LHCN-M2 (cell line): ENCODE measurements around the gene ARMC2. TPM values are rescaled to one million over a fixed set of nuclear protein-coding genes. Genes with fewer than 3 reads are reported as not detected.
"Not testable (repeated sequence)": the region's sequence is repeated elsewhere in the genome, so short reads cannot be mapped to it uniquely, and the experiment has no call there.

Source experiments
- DNase-seq: peaks from one replicate; pipeline ENCODE4 v3.0.0-alpha.2; 2012; ENCODE audit warnings: low read depth
- polyA plus RNA-seq: library from polyadenylated mRNA; unstranded; fragments of >200 nt; gene quantifications from one replicate; pipeline ENCODE4 v1.2.1, GENCODE V29; 2012; ENCODE audit warnings: missing spikeins
- total RNA-seq: library from RNA; depleted of rRNA; stranded (reverse); fragments of >200 nt; gene quantifications from 2 replicates; pipeline ENCODE4 v1.2.3, GENCODE V29; 2014; rRNA removed

ARMC2 gene, protein sequence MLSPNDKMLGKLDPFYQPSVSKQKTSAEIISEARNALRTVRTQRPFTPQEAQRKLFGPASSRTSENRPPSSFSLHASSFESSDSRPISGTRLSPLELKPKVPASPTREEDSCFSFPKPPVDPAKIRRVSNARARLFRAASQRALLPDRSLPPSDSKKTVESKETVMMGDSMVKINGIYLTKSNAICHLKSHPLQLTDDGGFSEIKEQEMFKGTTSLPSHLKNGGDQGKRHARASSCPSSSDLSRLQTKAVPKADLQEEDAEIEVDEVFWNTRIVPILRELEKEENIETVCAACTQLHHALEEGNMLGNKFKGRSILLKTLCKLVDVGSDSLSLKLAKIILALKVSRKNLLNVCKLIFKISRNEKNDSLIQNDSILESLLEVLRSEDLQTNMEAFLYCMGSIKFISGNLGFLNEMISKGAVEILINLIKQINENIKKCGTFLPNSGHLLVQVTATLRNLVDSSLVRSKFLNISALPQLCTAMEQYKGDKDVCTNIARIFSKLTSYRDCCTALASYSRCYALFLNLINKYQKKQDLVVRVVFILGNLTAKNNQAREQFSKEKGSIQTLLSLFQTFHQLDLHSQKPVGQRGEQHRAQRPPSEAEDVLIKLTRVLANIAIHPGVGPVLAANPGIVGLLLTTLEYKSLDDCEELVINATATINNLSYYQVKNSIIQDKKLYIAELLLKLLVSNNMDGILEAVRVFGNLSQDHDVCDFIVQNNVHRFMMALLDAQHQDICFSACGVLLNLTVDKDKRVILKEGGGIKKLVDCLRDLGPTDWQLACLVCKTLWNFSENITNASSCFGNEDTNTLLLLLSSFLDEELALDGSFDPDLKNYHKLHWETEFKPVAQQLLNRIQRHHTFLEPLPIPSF
- total RNA-seq, result 1.4 and 1.5 TPM in 2 replicates
- 2.3 TPM for polyA plus RNA-seq

GRCh38 chr6:108848116-108848868 is at the start of gene ARMC2:
TSS of gene ARMC2 (plus strand) at chr6:108848422. CDS start at chr6:108854268, 5,846 bp downstream.
- peak; percentile 86 for DNase-seq

DNA sequence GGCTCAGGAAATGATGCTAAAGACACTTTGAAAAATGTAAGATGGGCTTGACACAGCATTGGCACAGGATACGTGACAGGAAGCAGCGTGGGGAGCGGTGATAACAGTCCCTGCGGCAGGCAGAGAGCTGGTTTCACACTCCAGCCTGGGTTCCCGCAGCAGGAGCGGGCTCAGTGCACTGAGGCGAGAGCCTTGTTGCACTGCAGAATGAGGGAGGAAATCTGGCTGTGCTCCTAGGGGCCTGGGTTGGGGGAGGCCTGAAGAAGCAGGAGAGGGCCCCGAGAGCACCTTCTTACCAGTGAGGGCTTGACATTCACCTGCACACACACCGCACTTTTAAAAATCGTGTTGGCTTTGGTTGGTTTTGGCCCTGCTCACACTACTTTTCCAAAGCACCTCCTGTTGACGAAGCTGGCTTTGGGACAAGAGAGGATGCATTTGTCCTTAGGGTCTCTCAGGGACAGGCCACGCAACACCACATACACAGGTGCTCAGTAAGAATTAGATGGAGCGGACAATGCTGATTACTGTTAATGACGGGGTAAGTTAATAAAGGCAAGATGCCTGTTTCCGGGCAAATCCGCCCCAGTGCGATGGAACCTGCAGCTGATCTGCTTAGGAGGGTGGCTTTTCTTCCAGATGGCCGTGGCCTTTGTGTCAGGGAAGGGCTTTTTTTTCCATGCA is 49.4 kb upstream of the ARMC2 start:
- DNase-seq, result no peak

DNA sequence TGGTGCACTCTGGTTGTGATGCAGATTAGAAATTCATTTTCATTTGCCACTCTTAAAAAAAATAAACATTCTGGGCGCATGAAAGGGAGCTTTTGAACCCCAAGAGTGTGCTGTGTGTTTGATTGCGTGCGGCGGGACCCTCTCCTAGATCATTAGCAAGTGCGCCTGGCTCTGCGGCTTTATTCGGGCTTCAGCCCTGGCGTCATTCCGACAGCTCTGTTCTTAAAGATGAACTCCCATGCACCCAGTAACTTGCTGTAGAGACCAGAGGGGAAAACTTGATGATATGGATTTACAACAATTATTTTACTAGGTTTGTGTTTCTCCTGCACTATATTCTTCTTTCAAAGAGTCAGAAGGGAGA is 48.9 kb upstream of the ARMC2 start:
- no peak for DNase-seq

DNA sequence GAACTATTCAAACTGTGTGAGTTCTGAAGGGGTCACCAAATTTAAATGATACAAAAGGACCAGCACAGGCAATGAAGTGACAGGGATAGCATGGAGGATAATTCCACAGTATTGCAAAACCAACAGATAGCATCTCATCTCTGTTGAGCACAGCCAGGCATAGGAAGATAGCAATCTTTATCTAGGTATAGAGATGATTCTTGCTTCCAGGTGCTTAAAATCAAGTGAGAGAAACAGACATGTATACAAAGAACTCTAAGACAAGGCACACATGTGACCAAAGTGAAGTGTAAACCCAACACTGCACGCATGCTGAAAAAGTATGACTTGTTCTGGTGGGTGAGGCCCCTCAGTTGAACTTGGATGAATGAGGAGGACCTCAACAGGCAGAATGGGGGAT is 48.4 kb upstream of the ARMC2 start:
- DNase-seq, result no peak

- DNase-seq, result peak; percentile 74
These were observed 47.8 kb upstream of the ARMC2 start for GRCh38 chr6:108800427-108800864.

DNA sequence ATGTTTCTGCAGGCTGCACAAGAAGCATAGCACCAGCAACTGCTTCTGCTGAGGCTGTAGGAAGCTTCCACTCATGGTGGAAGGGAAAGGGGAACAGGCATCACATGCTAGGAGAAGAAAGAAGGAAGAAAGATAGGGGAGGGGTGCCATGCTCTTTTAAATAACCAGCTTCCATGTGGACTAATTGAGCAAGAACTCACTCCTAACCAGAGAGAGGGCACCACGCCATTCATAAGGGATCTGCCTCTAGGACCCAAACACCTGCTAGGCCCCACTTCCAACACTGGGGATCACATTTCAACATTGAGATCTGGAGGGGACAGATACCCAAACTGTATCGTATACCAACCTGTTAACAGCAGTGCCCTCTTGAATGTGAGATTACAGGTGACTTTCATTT is 46.9 kb upstream of the ARMC2 start:
- DNase-seq, result no peak

- no peak for DNase-seq
These were observed 44.2 kb upstream of the ARMC2 start for GRCh38 chr6:108803982-108804490.

DNA sequence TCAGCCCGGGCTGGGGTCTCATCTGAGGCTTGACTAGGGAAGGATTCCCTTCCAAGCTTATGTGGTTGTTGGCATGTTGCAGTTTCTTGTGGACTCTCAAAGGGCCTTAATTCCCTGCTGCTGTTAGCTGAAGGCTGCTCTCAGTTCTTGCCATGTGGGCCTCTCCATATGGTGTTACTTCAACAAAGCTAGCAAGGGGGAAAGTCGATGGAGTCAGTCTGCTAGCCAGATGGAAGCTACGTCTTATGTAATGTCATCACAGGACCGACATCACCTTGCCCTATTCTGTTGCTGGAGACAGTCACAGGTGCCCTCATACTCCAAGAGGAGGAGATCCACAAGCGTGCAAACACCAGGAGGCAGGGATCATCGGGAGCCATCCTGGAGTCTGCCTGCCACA is 43.3 kb upstream of the ARMC2 start:
- DNase-seq, result no peak

DNA sequence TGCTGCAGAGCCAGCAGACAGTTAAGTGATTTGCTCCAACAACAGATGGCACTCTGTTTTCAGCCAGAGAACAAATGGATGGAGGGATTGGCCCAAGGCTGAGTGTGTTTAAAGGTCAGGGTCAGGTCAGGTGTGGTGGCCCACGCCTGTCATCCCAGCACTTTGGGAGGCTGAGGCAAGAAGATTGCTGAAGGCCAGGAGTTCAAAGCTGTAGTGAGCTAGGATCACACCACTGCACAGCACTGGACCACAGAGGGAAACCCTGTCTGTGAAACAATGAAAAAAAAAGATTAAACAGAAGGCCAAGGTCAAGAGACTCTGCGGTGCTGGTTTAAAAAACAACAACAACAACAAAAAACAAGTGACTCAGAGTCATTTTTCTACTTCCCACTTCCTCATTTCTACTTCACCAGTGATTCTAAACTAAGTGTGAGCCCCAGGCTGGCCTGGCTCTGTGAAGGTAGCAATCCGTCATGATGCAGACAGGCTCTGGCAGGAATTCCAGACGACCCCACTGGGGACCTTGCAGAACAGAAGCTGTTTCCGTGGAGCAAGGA is 42.5 kb upstream of the ARMC2 start:
- DNase-seq, result peak; percentile 13

DNA sequence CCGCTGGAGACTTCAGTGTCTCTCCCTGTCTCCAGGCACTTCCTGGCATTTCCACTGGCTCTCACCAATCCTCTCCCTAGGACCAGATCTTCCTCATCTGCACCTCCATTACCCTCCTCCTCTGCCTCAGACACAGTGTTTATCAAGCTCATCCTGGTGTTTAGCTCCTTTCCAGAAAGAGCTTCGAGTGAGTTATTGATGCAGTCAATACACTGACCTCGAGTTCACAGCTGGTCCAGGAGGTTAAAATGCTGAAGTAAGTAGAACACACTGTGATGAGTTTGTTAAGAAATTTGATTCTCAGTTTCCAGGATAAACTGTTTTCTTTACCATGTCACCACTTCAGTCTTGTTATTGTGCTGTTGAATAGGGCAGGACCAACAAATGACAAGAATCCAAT is 42.1 kb upstream of the ARMC2 start:
- DNase-seq, result peak; percentile 13

- DNase-seq, result no peak
These were observed 41.6 kb upstream of the ARMC2 start for GRCh38 chr6:108806665-108807064.

DNA sequence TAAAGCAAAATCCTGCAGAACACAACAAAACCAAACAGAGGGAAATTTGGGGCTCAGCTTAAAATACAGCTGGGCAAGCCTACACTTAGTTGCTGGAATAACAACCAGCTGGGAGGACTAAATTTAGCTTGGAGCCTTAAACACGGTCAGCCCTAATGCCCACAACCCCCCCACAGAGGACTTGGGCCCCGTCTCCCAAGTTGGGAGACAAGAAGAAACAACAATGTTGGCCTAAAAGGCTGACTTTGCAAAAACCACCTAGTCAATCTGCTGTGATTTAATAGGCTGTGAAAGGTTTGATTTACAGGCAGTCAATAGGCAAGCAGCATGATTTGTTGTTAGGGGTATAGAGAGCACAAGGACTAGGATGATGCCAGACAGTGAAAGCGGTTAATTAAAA is 40.3 kb upstream of the ARMC2 start:
- no peak for DNase-seq

- DNase-seq, result no peak
These were observed 39.0 kb upstream of the ARMC2 start for GRCh38 chr6:108809211-108809610.

GRCh38 chr6:108810057-108810643 is 38.1 kb upstream of the ARMC2 start:
- no peak for DNase-seq

GRCh38 chr6:108811490-108811889 is 36.7 kb upstream of the ARMC2 start:
- DNase-seq, result no peak

DNA sequence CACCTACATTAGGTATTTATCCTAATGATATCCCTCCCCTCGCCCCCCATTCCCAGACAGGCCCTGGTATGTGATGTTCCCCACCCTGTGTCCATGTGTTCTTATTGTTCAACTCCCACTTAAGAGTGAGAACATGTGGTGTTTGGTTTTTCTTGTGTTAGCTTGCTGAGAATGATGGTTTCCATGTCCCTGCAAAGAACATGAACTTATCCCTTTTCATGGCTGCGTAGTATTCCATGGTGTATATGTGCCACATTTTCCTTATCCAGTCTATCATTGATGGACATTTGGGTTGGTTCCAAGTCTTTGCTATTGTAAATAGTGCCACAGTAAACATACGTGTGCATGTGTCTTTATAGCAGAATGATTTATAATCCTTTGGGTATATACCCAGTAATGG is 35.0 kb upstream of the ARMC2 start:
- DNase-seq, result not testable (repeated sequence)

DNA sequence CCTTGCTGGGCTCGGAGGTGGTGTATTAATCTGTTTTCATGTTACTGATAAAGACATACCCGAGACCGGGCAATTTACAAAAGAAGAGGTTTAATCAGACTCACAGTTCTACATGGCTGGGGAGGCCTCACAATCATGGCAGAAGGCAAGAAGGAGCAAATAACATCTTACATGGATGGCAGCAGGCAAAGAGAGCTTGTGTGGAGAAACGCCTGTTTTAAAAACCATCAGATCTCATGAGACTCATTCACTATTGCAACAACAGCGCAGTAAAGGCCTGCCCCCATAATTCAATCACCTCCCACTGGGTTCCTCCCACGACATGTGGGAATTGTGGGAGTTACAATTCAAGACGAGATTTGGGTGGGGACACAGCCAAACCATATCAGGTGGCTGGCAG is 30.9 kb upstream of the ARMC2 start:
- not testable (repeated sequence) for DNase-seq

- no peak for DNase-seq
These were observed 28.2 kb upstream of the ARMC2 start for GRCh38 chr6:108820006-108820405.

DNA sequence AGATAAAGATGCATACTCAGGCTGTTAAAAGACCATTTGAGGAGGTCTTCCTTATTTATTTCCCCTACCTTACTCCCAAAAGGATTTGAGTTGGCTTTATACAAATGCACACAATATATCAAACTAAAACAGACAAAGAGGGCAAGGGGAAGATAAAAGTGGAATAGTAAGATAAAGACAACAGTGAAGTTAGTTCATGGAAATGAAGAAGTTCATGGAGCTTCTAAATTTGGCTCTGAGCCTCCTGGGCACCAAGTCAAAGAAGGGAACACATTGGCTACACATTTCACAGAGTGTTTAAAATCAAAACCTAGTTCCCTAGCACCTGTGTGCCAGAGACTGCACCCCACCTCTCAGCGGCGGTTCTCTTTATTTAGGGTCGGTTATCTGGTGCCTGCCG is 25.8 kb upstream of the ARMC2 start:
- no peak for DNase-seq

DNA sequence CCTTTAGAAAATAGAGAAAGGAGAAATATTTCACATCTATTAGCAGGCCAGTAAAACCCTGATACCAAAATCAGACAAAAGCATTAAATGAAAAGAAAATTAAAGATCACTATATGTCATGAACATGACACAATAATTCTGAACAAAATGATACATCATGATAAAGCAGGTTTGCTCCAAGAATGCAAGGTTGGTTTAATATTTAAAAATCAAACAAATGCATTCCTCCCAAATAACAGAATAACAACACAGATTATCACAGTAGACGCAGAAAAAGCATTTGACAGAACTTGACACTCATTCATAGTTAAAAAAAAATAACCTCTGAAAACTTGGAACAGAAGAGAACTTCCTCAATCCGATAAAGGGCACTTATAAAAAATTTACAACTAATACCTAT is 22.9 kb upstream of the ARMC2 start:
- DNase-seq, result no peak
